AG10803 (cell line): ENCODE results near the gene ZNF451.

ENCODE experiments used
- DNase-seq: peaks from one replicate; pipeline ENCODE4 v3.0.0; 2010; ENCODE audit warnings: low read depth
- H3K4me3 ChIP-seq: 2 replicates; pipeline ENCODE4 v1.5.1; 2011; ENCODE audit warnings: mild to moderate bottlenecking, low read length, control low read depth
- CTCF ChIP-seq: conservative IDR thresholded peaks from 2 replicates; pipeline ENCODE4 v1.5.1; 2011; ENCODE audit warnings: mild to moderate bottlenecking, low read length, control low read depth, inconsistent platforms

The ZNF451 gene

DNA sequence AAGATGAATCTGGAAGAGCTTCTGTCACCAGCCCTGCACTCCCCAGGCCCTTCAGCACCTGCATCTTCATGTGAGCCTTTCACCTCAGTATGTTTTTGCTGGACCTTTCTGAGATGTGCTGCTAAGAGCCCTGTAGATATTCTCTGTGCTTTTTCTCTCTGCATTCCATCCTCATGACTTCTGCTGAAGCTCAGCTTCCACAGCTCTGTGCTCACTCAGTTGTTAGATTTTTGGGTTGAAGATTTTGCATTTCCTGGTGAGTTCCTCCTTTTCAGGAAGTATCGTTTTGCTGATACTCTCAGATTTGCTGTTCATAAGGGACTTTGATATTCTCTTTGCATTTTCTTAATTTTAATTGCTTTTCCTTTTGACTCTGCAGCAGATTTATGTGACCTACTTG lies 25.2 kb upstream of the ZNF451 start:
- TF ChIP-seq CTCF, result no peak
- H3K4me3 ChIP-seq, result no peak overlapping the region
- peak; percentile 22 for DNase-seq

GRCh38 chr6:57068061-57068460 lies 21.9 kb upstream of the ZNF451 start:
- no peak overlapping the region for H3K4me3 ChIP-seq
- TF ChIP-seq CTCF, result no peak
- DNase-seq, result peak; percentile 10

DNA sequence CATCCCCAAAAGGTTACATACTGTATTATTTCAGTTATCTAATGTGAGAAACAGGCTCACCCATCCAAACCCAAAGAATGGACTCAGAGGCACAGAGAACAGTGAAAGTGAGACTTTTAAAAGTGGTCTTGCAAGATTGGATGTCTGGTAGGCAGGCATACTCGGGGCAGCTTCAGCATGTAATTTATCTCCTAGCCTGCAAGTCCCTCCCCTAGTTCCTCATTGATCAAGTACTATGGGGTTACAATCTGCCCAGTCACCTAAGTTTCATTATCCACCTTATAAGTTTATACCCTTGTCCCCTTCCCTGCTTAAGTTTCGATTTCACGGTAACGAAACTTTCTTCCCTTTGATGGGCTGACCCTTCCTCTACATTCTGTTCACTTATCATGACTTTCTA lies 20.8 kb upstream of the ZNF451 start:
- no peak for DNase-seq
- H3K4me3 ChIP-seq, result no peak overlapping the region
- TF ChIP-seq CTCF, result no peak

GRCh38 chr6:57069920-57070331 lies 20.1 kb upstream of the ZNF451 start:
- no peak for TF ChIP-seq CTCF
- H3K4me3 ChIP-seq, result no peak overlapping the region
- no peak for DNase-seq

- no peak for TF ChIP-seq CTCF
- H3K4me3 ChIP-seq, result no peak overlapping the region
- no peak for DNase-seq
Observed at GRCh38 chr6:57072108-57072507, 17.9 kb upstream of the ZNF451 start.

DNA sequence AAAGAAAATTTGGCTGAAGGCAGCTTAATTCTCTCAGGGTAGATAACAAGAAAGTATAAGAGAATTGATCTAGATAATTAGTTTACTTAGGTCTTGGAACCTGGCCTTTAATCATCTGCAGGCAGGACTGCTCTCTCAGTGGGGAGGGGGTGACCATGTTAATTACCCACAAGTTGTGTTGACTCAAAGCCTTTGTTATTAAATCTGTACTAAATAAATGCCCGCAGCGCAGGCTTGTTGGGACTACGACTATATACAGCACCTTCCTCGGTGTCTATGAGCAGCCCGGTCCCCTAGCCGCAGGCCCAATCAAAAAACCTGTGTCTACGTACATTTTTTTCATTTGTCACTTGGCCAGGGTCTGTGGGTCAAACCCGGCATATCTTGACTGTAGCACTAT lies 15.6 kb upstream of the ZNF451 start:
- no peak overlapping the region for H3K4me3 ChIP-seq
- no peak for DNase-seq
- no peak for TF ChIP-seq CTCF

GRCh38 chr6:57075092-57075491 lies 14.9 kb upstream of the ZNF451 start:
- no peak for TF ChIP-seq CTCF

More at GRCh38 chr6:57075092-57075491, 14.9 kb upstream of the ZNF451 start:
- peak; percentile 11 for DNase-seq
- no peak overlapping the region for H3K4me3 ChIP-seq
